Measurements from ENCODE around the gene MAP7. TPM values are rescaled to one million over a fixed set of nuclear protein-coding genes. Genes with fewer than 3 reads are reported as not detected.
A peak's percentile ranks its signal among the peaks of the same experiment; 100 is the strongest.

The MAP7 gene
- total and polyA plus RNA-seq, 9 of the 15 experiments (the other 6 are each of a cell fraction or from before 2014, with no cell fraction given): 0.76 to 7.7 (median 3.9) TPM

GRCh38 chr6:136550330-136551071 is at the start of gene MAP7 (continued):
- no peak for TF ChIP-seq JUN (IDR thresholded peaks at IDR 0.05; ENCODE audit: borderline replicate concordance, low read depth, low read length)
- TF ChIP-seq JUN (CRISPR knock-in tag; IDR thresholded peaks at IDR 0.05; ENCODE audit: borderline replicate concordance): 0 out of 2 replicates have a peak, but pooled peaks have one; percentile 25
- TF ChIP-seq TCF7L2 (IDR thresholded peaks at IDR 0.05; ENCODE audit: low read depth, low read length): no peak
- TF ChIP-seq ELF1 (tag; IDR thresholded peaks at IDR 0.05): 0 out of 2 replicates have a peak, but pooled peaks have one; percentile 39
- peak; percentile 60 for TF ChIP-seq VEZF1 (CRISPR knock-in tag; IDR thresholded peaks at IDR 0.05)
- TF ChIP-seq NR3C1 (CRISPR knock-in tag; IDR thresholded peaks at IDR 0.05): 0 out of 2 replicates have a peak, but pooled peaks have one; percentile 20
- TF ChIP-seq ZNF224 (CRISPR knock-in tag; IDR thresholded peaks at IDR 0.05): no peak
- peak; percentile 64; the same call in 1 of the 2 replicates for TF ChIP-seq CREM (IDR thresholded peaks at IDR 0.05; ENCODE audit: low read depth)
- peak; percentile 81; the same call in 1 of the 2 replicates for TF ChIP-seq MTA3 (IDR thresholded peaks at IDR 0.05; ENCODE audit: borderline replicate concordance)
- peak; percentile 80 for TF ChIP-seq HMGN3 (IDR thresholded peaks at IDR 0.05; ENCODE audit: borderline replicate concordance, extremely low read depth, insufficient read length, low read depth, low read length)
- TF ChIP-seq TEAD4 (IDR thresholded peaks at IDR 0.05; ENCODE audit: low read length): no peak
- TF ChIP-seq TEAD4 (CRISPR knock-in tag; IDR thresholded peaks at IDR 0.05; ENCODE audit: borderline replicate concordance): 0 out of 2 replicates have a peak, but pooled peaks have one; percentile 43
- TF ChIP-seq KDM5B (IDR thresholded peaks at IDR 0.05; ENCODE audit: insufficient replicate concordance, low read depth, low read length): peak; percentile 59
- no peak for TF ChIP-seq ZNF766 (CRISPR knock-in tag; conservative IDR thresholded peaks at IDR 0.05)
- TF ChIP-seq ZMIZ1 (IDR thresholded peaks at IDR 0.05; ENCODE audit: low read depth in 2 of 2, low read length in 2 of 2): peak in 1 of 2 experiments; percentile 36; a peak in 1 of 4 replicates
- TF ChIP-seq THAP12 (CRISPR knock-in tag; IDR thresholded peaks at IDR 0.05): no peak; the same call in 1 of the 2 replicates
- peak; percentile 65; the same call in 1 of the 2 replicates for TF ChIP-seq PHF8 (IDR thresholded peaks at IDR 0.05; ENCODE audit: borderline replicate concordance, low read length)
- 0 out of 2 replicates have a peak, but pooled peaks have one; percentile 27 for TF ChIP-seq FOSL1 (tag; conservative IDR thresholded peaks at IDR 0.05)
- TF ChIP-seq NR2C2 (CRISPR knock-in tag; IDR thresholded peaks at IDR 0.05): no peak; the same call in 1 of the 2 replicates
- peak; percentile 80 for TF ChIP-seq NR2C2 (tag; IDR thresholded peaks at IDR 0.05)
